Neural cell (in vitro differentiated cells): ENCODE measurements around the gene USP25. TPM values are rescaled to one million over a fixed set of nuclear protein-coding genes. Genes with fewer than 3 reads are reported as not detected.

ENCODE experiments used
- H2AFZ ChIP-seq: fragments of 200-600, 300-800 bp; sonication (generic), shearing (Covaris generic); 2 replicates; pipeline ENCODE4 v1.6.0; 2014; ENCODE audit warnings: low read depth, mild to moderate bottlenecking, antibody characterized with exemption, low read length, moderate library complexity
- H3F3A ChIP-seq: fragments of 200-600 bp; shearing (Covaris generic); 2 replicates; pipeline ENCODE4 v1.6.1; 2016; ENCODE audit warnings: mild to moderate bottlenecking, moderate library complexity, mixed read lengths, antibody characterized with exemption, low read length; ENCODE audit not compliant: insufficient read depth, poor library complexity, severe bottlenecking
- H3K27ac ChIP-seq: fragments of 200-600, 300-800 bp; sonication (generic), shearing (Covaris generic); 2 replicates; pipeline ENCODE4 v1.5.1; 2014; ENCODE audit warnings: mild to moderate bottlenecking, low read length, moderate library complexity
- H3K27me3 ChIP-seq: fragments of 300-800, 200-600 bp; sonication (generic), shearing (Covaris generic); 2 replicates; pipeline ENCODE4 v1.6.0; 2014; ENCODE audit warnings: mild to moderate bottlenecking, low read depth, low read length, moderate library complexity; ENCODE audit not compliant: insufficient read depth
- H3K36me3 ChIP-seq: fragments of 300-800, 200-600 bp; sonication (generic), shearing (Covaris generic); 2 replicates; pipeline ENCODE4 v1.5.1; 2014; ENCODE audit warnings: mild to moderate bottlenecking, antibody characterized with exemption, low read length, moderate library complexity; ENCODE audit not compliant: insufficient read depth
- H3K4me2 ChIP-seq: fragments of 300-800, 200-600 bp; sonication (generic), shearing (Covaris generic); 2 replicates; pipeline ENCODE4 v1.6.0; 2014; ENCODE audit warnings: mild to moderate bottlenecking, low read length
- H3K4me3 ChIP-seq: fragments of 300-800, 200-600 bp; sonication (generic), shearing (Covaris generic); 2 replicates; pipeline ENCODE4 v1.5.1; 2014; ENCODE audit warnings: mild to moderate bottlenecking, low read length, moderate library complexity
- H3K79me2 ChIP-seq: fragments of 200-600 bp; shearing (Covaris generic); replicated peaks from 2 replicates; pipeline ENCODE4 v1.6.0; 2014; ENCODE audit warnings: mild to moderate bottlenecking, low read length, moderate library complexity; ENCODE audit not compliant: insufficient read depth
- H3K9ac ChIP-seq: fragments of 300-800, 200-600 bp; sonication (generic), shearing (Covaris generic); 2 replicates; pipeline ENCODE4 v1.6.1; 2016; ENCODE audit warnings: mild to moderate bottlenecking, low read length, mixed read lengths
- H3K9me2 ChIP-seq: fragments of 200-600 bp; shearing (Covaris generic); 2 replicates; pipeline ENCODE4 v1.6.1; 2016; ENCODE audit warnings: mild to moderate bottlenecking, low read length, mixed read lengths; ENCODE audit not compliant: insufficient read depth
- H3K9me3 ChIP-seq: fragments of 200-600, 300-800 bp; sonication (generic), shearing (Covaris generic); 2 replicates; pipeline ENCODE4 v1.6.1; 2016; ENCODE audit warnings: mild to moderate bottlenecking, mixed run types, low read length, moderate library complexity, mixed read lengths
- H4K20me1 ChIP-seq: fragments of 200-600 bp; shearing (Covaris generic); 2 replicates; pipeline ENCODE4 v1.6.1; 2016; ENCODE audit warnings: mild to moderate bottlenecking, mixed run types; ENCODE audit not compliant: insufficient read depth
- EP300 ChIP-seq: fragments of 450-650 bp; conservative IDR thresholded peaks from 2 replicates; pipeline ENCODE4 v1.6.1; 2014; ENCODE audit warnings: antibody characterized with exemption, mild to moderate bottlenecking, moderate library complexity; ENCODE audit not compliant: poor library complexity, severe bottlenecking
- EZH2 ChIP-seq: fragments of 200-600, 300-800 bp; shearing (Covaris generic), sonication (generic); IDR thresholded peaks from 2 replicates; pipeline ENCODE4 v1.6.1; 2014; ENCODE audit warnings: antibody characterized with exemption, low read length, borderline replicate concordance, mild to moderate bottlenecking; ENCODE audit not compliant: insufficient read depth, poor library complexity, severe bottlenecking
- MXI1 ChIP-seq: fragments of 450-650 bp; conservative IDR thresholded peaks from 2 replicates; pipeline ENCODE4 v1.6.1; 2014; ENCODE audit warnings: antibody characterized with exemption, mild to moderate bottlenecking; ENCODE audit not compliant: poor library complexity, severe bottlenecking
- POLR2AphosphoS5 ChIP-seq: IDR thresholded peaks from 2 replicates; pipeline ENCODE4 v1.6.1; 2012
- RAD21 ChIP-seq: fragments of 450-650 bp; conservative IDR thresholded peaks from 2 replicates; pipeline ENCODE4 v1.6.1; 2014; ENCODE audit warnings: antibody characterized with exemption, mild to moderate bottlenecking, moderate library complexity
- SMC3 ChIP-seq: fragments of 450-650 bp; conservative IDR thresholded peaks from 2 replicates; pipeline ENCODE4 v1.6.1; 2014; ENCODE audit warnings: antibody characterized with exemption, mild to moderate bottlenecking, moderate library complexity; ENCODE audit not compliant: poor library complexity
- TAF1 ChIP-seq: IDR thresholded peaks from 2 replicates; pipeline ENCODE4 v1.6.1; 2012; ENCODE audit warnings: low read depth
- polyA plus RNA-seq: library from polyadenylated mRNA; depleted of rRNA; stranded (reverse); fragments of >200 nt; gene quantifications from 2 replicates; pipeline ENCODE4 v1.2.3, GENCODE V29; 2014
- TF ChIP-seq, protein P1 (sequence below): fragments of 450-650 bp; IDR thresholded peaks from 2 replicates; pipeline ENCODE4 v1.5.1; 2014; ENCODE audit warnings: antibody characterized with exemption, mild to moderate bottlenecking, moderate library complexity; ENCODE audit not compliant: poor library complexity, severe bottlenecking
- TF ChIP-seq, protein P2 (sequence below): IDR thresholded peaks from 2 replicates; pipeline ENCODE4 v1.6.1; 2012; ENCODE audit warnings: borderline replicate concordance

The USP25 gene
- polyA plus RNA-seq, 1 donor from 2014 or later = 19.2 TPM

DNA sequence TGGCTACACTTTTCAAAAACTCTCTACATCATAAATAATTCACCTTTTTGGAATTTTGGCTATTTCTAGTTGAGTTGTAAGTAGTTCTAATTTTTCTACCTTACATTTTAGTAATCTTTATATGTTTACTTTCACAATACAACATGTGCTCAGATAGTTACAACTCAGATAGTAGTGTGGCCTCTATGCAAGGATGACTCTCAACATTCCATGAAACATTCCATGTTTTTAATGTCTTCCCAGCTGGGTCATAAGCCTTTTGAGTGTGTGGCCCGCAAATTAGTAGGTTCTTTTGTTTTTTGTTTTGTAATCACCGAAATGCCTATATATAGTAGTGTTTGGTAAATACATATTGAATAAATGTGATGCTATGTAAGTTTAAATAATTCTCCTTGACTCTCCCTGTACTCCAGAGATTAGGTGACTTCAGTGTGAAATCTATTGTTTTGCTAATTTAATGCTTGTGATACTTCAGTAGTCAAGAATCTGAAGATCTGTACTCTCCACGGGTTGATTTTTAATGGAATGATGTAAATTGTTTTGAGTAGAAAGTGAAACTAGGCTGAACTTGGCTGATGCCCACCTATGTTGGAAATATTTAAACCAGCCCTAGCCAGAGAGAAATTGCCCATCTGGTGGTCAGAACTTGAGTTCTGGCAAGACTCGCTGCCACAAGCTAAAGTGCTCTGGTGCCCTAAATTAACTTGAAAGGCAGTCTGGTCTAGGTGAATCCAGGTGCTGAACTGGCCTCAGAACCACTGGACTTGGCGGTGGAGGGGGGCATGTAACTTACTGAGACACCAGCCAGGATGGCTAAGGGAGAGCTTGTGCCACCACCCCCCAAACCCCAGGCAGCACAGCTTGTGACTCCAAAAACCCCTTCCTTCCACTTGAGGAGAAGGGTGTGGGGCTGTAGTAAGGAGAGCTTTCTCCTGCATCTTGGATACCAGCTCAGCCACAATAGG lies 165.6 kb downstream of the USP25 start (continued):
- TF ChIP-seq, protein P1, sequence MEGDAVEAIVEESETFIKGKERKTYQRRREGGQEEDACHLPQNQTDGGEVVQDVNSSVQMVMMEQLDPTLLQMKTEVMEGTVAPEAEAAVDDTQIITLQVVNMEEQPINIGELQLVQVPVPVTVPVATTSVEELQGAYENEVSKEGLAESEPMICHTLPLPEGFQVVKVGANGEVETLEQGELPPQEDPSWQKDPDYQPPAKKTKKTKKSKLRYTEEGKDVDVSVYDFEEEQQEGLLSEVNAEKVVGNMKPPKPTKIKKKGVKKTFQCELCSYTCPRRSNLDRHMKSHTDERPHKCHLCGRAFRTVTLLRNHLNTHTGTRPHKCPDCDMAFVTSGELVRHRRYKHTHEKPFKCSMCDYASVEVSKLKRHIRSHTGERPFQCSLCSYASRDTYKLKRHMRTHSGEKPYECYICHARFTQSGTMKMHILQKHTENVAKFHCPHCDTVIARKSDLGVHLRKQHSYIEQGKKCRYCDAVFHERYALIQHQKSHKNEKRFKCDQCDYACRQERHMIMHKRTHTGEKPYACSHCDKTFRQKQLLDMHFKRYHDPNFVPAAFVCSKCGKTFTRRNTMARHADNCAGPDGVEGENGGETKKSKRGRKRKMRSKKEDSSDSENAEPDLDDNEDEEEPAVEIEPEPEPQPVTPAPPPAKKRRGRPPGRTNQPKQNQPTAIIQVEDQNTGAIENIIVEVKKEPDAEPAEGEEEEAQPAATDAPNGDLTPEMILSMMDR = no peak

DNA sequence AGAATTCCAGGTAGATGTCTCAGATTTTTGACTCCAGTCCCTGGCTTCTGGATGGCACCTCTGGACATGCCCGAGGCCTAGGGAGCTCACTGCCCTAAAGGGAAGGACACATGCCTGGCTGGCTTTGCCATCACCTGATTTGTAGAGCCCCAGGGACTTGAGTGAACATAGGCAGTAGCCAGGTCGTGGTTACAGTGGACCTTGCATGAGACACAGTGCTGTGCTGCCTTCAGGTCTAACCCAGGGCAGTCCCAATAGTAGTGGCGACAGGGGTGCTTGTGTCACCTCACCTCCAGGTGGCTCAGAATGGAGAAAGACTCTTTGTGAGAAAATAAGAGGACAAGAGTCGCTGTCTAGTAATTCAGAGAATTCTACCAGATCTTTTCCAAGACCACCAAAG lies 166.7 kb downstream of the USP25 start:
- H3K9ac ChIP-seq = no peak overlapping the region
- H2AFZ ChIP-seq = no peak overlapping the region
- no peak for TF ChIP-seq TAF1
- TF ChIP-seq POLR2AphosphoS5 = no peak
- no peak overlapping the region for H3K4me2 ChIP-seq
- H3K27me3 ChIP-seq = no peaks in the 10 kb centered on the region
- no peaks in the 10 kb centered on the region for H4K20me1 ChIP-seq
- H3K9me2 ChIP-seq = no peaks in the 10 kb centered on the region
- no peak overlapping the region for H3K4me3 ChIP-seq
- no peak overlapping the region for H3K27ac ChIP-seq
- no peaks in the 10 kb centered on the region for H3K36me3 ChIP-seq
- H3K9me3 ChIP-seq = no peaks in the 10 kb centered on the region
- no peaks in the 10 kb centered on the region for H3F3A ChIP-seq
- no peaks in the 10 kb centered on the region for H3K79me2 ChIP-seq

DNA sequence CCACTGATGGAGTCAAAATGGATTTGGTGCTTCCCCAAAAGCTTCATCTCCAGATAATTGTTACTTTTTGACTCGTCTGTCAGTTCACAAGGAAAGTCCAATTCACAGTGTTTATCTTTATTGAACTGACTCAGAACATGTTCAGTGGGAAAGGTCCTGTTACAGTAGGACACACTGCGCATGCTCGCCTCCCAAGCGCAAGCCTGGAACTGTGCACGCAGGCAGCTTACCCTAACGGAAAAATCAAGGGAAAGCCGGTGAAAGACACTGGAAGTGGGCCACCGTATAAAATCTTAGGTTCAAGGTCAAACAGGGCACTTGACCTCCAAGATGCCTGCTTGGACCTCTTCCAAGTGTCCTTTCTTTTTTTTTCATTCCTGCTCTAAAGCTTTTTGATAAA lies 174.6 kb downstream of the USP25 start:
- no peaks in the 10 kb centered on the region for H3F3A ChIP-seq
- no peaks in the 10 kb centered on the region for H3K79me2 ChIP-seq
- no peak overlapping the region for H3K4me3 ChIP-seq
- H4K20me1 ChIP-seq = no peaks in the 10 kb centered on the region
- H3K27ac ChIP-seq = no peak overlapping the region
- no peaks in the 10 kb centered on the region for H3K9me2 ChIP-seq
- H3K9me3 ChIP-seq = no peaks in the 10 kb centered on the region
- H3K27me3 ChIP-seq = no peaks in the 10 kb centered on the region
- H3K9ac ChIP-seq = no peak overlapping the region
- no peak overlapping the region for H3K4me2 ChIP-seq
- no peaks in the 10 kb centered on the region for H3K36me3 ChIP-seq
- TF ChIP-seq MXI1 = no peak
- TF ChIP-seq RAD21 = no peak
- TF ChIP-seq SMC3 = no peak
- TF ChIP-seq EP300 = no peak
- TF ChIP-seq, protein P1 = no peak
- TF ChIP-seq TAF1 = no peak
- no peak for TF ChIP-seq EZH2
- TF ChIP-seq POLR2AphosphoS5 = no peak
- TF ChIP-seq, protein P2, sequence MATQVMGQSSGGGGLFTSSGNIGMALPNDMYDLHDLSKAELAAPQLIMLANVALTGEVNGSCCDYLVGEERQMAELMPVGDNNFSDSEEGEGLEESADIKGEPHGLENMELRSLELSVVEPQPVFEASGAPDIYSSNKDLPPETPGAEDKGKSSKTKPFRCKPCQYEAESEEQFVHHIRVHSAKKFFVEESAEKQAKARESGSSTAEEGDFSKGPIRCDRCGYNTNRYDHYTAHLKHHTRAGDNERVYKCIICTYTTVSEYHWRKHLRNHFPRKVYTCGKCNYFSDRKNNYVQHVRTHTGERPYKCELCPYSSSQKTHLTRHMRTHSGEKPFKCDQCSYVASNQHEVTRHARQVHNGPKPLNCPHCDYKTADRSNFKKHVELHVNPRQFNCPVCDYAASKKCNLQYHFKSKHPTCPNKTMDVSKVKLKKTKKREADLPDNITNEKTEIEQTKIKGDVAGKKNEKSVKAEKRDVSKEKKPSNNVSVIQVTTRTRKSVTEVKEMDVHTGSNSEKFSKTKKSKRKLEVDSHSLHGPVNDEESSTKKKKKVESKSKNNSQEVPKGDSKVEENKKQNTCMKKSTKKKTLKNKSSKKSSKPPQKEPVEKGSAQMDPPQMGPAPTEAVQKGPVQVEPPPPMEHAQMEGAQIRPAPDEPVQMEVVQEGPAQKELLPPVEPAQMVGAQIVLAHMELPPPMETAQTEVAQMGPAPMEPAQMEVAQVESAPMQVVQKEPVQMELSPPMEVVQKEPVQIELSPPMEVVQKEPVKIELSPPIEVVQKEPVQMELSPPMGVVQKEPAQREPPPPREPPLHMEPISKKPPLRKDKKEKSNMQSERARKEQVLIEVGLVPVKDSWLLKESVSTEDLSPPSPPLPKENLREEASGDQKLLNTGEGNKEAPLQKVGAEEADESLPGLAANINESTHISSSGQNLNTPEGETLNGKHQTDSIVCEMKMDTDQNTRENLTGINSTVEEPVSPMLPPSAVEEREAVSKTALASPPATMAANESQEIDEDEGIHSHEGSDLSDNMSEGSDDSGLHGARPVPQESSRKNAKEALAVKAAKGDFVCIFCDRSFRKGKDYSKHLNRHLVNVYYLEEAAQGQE = no peak
- no peak overlapping the region for H2AFZ ChIP-seq
